Muscle of arm (tissue), 12 donors: ENCODE results near the gene KDM1B. TPM values are rescaled to one million over a fixed set of nuclear protein-coding genes. Genes with fewer than 3 reads are reported as not detected.

ENCODE experiments used
- DNase-seq: peaks from one replicate; pipeline ENCODE4 v3.0.0-alpha.2; 2013
- polyA plus RNA-seq, 12 donors: library from polyadenylated mRNA; unstranded; fragments of 120-200 nt; gene quantifications; one replicate each; pipeline ENCODE4 v1.2.1, GENCODE V29; 2013; ENCODE audit not compliant: insufficient read length in 12 of 12

The KDM1B gene
- polyA plus RNA-seq, 12 donors = 26.7 to 34.7 (median 30.2) TPM; not detected in 1

GRCh38 chr6:18261877-18262276, 106.7 kb downstream of the KDM1B start:
- DNase-seq = no peak

DNA sequence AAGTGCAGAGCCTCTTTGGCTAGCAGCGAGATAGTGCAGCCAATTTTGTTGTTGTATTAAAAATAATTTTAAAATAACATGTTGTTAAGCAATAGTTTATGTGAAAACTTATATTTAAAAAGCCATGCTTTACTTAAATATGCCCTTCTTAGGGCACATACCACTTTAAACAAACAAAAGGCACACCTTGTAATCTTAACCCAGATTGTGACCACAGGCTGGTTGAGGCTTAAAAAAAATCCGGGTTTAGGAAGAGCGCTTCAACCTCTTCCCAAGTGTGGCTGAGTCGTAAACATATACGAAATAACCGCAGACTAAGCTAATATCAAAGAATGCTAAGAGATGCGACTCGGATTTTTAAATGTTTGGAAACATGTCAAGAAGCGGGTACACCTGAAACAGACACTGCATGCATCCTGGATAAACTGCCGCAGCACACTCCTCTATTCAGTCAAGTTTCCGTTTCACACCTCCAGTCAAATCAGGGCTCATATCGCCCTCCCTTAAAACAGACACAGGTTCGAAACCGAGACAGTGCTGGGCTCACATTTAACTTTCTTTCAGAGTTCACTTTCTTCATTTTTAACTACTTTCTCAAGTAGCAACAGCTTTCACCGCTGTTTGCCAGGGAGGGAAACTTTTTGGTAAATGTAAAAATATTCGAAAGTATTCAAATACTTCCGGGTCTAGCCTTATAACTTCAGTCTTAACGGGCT, 107.6 kb downstream of the KDM1B start:
- DNase-seq = peak; percentile 33

DNA sequence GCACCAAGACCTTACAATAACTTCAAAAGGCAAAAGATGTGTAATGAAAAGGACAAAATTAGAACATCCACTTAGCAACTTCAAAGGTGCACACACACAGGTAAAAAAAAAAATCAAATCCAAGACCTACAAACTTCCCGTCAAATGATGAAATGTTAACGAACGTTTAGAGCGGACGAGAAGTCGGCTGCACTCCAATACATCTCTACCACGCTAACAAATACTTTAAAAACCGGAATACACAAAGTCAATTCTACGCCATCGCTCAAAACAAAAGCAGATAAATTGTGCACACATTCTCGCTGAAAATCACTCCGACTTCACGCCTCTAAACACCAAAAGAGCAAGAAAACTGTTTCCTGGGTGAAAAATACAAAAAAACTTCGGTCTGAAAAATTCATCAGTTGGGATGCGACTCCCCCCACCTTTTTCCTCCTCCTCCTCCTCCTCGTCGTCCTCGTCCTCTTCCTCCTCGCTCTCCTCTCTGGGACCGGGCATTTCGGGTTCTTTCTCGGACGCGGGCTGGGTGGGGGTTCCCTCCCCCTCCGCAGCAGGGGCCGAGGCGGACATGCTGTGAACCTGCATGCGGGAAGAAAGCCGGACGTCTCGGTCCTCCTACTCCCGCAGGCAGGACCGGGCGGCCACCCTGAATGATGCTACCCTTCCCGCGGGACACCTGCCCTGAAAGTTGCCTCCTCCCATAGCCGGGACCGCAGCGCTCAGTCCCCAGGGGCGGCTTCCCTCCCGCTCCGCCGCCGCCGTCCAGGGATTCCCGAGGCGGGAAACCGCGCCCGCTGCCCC, 108.4 kb downstream of the KDM1B start:
- DNase-seq = peak; percentile 49

GRCh38 chr6:18264219-18264922, 109.1 kb downstream of the KDM1B start, which contains the start of gene DEK:
Gene DEK, minus strand, starts transcription at chr6:18264530. Its CDS starts 543 bp downstream, at chr6:18263987.
- DNase-seq = peak; percentile 88

DNA sequence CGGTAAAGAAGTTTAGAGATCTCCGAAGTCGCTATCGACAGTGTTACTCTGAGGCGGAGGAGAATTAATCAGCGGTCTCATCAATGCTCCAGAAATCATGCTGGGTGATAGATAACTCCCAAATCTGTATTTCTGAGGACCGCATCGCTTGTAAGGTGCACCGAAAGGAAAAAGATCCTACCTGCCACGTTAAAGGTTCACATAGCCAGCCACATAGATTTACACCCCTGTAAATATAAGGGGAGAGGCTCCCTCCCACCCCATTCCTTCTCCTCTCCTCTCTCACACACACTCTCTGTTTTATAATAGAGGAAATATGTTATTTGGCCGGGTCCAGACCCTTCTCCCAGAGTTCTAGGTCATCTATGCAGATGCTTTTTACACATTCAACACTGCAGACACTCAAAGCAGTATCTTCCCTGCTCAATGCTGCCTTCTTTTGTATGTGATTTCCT, 109.7 kb downstream of the KDM1B start:
- no peak for DNase-seq

- DNase-seq = no peak
These were observed 110.7 kb downstream of the KDM1B start for GRCh38 chr6:18265787-18266522.

DNA sequence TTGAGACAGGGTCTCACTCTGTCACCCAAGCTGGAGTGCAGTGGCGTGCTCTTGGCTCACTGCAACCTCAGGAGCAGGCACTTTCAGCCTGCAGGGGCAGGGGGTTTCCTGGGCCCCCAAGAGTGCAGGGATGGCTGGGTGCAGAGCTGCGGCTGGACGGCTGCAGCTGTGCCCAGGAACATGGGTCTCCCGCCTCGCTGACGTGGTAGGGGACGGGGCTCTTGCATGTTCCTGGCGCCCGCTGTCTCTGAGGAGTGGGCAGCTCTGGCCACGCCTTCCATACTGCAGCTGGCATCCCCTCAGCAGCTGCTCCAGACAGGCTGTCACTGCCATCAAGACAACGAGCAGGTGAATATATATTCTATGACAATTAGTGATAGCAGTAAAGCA, 111.3 kb downstream of the KDM1B start:
- DNase-seq = no peak

DNA sequence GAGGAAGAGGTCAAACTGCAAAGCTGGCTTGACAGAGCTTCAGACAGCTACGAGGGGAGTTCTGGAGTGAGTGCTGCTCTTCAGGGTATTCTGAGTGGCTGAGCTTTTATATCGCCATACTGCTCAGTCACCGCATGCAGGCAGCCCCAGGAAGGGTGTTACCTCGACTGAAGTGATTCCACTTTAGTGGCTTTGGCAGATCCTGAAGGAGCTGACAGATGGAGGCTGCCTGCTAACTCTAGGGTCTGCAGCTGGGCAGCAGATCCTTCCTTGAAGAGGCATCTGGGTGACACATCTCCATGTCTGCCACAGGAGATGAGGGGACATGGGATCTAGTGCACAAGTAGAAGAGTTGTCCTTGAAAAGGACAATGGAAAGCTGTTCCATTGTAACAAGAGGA, 112.8 kb downstream of the KDM1B start:
- no peak for DNase-seq

- no peak for DNase-seq
These were observed 114.0 kb downstream of the KDM1B start for GRCh38 chr6:18269253-18269652.

DNA sequence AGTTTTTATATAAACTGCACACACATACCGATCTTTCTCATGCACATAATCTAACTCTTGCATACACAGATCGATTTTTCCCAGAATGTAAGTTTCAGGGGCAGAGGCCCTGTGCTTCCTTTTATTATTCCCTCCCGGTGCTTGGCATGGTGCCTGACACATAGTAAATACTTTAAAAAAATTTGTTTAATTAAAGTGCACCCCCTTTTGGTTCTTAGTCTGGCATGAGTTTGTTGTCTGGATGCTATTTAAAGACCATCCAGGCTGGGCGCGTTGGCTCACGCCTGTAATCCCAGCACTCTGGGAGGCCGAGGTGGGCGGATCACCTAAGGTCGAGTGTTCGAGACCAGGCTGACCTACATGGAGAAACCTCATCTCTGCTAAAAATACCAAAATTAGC, 114.5 kb downstream of the KDM1B start:
- DNase-seq = no peak

GRCh38 chr6:18270216-18270615, 115.0 kb downstream of the KDM1B start:
- DNase-seq = no peak

Other genes with a start within 250 kb of the KDM1B start
- 10 to 100 TPM in 11 of 12 donors, not detected in 1; 30.8 to 57.0 (median 39.7) TPM for gene KIF13A, start 167.8 kb upstream of the KDM1B start, polyA plus RNA-seq
- gene NHLRC1, start 32.7 kb upstream of the KDM1B start, polyA plus RNA-seq = 1 to 10 TPM in 10 of 12 donors, not detected in 2; 2.0 to 4.7 (median 2.6) TPM
- gene TPMT, start 345 bp upstream of the KDM1B start, polyA plus RNA-seq = 1 to 10 TPM in 11 of 12 donors, not detected in 1; 5.0 to 8.7 (median 6.5) TPM
- 100 to 1,000 TPM; 105 to 320 (median 140) TPM for gene DEK, start 109.1 kb downstream of the KDM1B start, polyA plus RNA-seq
- gene RNF144B, start 231.9 kb downstream of the KDM1B start, polyA plus RNA-seq = 10 to 100 TPM in 7 of 12 donors, 1 to 10 TPM in 4, not detected in 1; 5.4 to 19.7 (median 10.7) TPM